Activated T-helper 17 cell treated with anti-CD3 and anti-CD28 coated beads, Interleukin-2, amount 50 U/mL, for 72 hours (primary cell): Measurements from ENCODE around the gene VDAC2. TPM values are rescaled to one million over a fixed set of nuclear protein-coding genes. Genes with fewer than 3 reads are reported as not detected.
A peak's percentile ranks its signal among the peaks of the same experiment; 100 is the strongest.
"Not testable (repeated sequence)": the region's sequence is repeated elsewhere in the genome, so short reads cannot be mapped to it uniquely, and the experiment has no call there.

Experiments
- ATAC-seq: fragments of 150-1000 bp; cut with Tn5 transposase; replicated peaks from 2 replicates; pipeline ENCODE4 v1.10.0; 2021; ENCODE audit warnings: mild to moderate bottlenecking, moderate library complexity
- H3K27ac Mint-ChIP-seq: one replicate; pipeline ENCODE4 v1.8.0; 2022; ENCODE audit warnings: mixed read lengths
- H3K27me3 Mint-ChIP-seq: one replicate; pipeline ENCODE4 v1.8.0; 2022; ENCODE audit warnings: mixed read lengths
- H3K36me3 Mint-ChIP-seq: one replicate; pipeline ENCODE4 v1.8.0; 2022; ENCODE audit warnings: low read depth, mild to moderate bottlenecking, mixed read lengths
- H3K4me1 Mint-ChIP-seq: one replicate; pipeline ENCODE4 v1.8.0; 2022; ENCODE audit warnings: mixed read lengths
- H3K4me3 Mint-ChIP-seq: one replicate; pipeline ENCODE4 v1.8.0; 2022; ENCODE audit warnings: mild to moderate bottlenecking, mixed read lengths
- H3K9me3 Mint-ChIP-seq: one replicate; pipeline ENCODE4 v1.8.0; 2022; ENCODE audit warnings: mixed read lengths
- total RNA-seq, 2 donors: library from RNA; stranded (reverse); gene quantifications; one replicate each; pipeline ENCODE4 v1.2.3, GENCODE V29; 2022

The VDAC2 gene
- total RNA-seq = 100 to 1,000 TPM; 211 to 254 TPM

- H3K27me3 Mint-ChIP-seq = no peaks in the 10 kb centered on the region
- H3K27ac Mint-ChIP-seq = peak within 1 kb of the TSS; percentile 99
- H3K4me3 Mint-ChIP-seq = peak within 1 kb of the TSS; percentile 97
- peak; percentile 92 for ATAC-seq
- H3K36me3 Mint-ChIP-seq = peaks cover 52% of the 10 kb centered on the region
- peaks cover 25% of the 10 kb centered on the region for H3K4me1 Mint-ChIP-seq
- no peaks in the 10 kb centered on the region for H3K9me3 Mint-ChIP-seq
These were observed at the start of gene VDAC2 for GRCh38 chr10:75210282-75211006. Gene VDAC2, plus strand, starts transcription at chr10:75210796. Its CDS starts 363 bp downstream, at chr10:75211159.

GRCh38 chr10:75165684-75166622 is 44.6 kb upstream of the VDAC2 start:
- Mint-ChIP-seq H3K9me3 (no peaks in the 10 kb centered on the region), H3K36me3 (peaks cover 74% of the 10 kb centered on the region), H3K27ac (peak overlapping the region; percentile 49), H3K4me3 (peak overlapping the region; percentile 57), H3K27me3 (no peaks in the 10 kb centered on the region), H3K4me1 (peaks cover 10% of the 10 kb centered on the region)
- peak; percentile 95 for ATAC-seq

GRCh38 chr10:75166623-75166972 is 44.0 kb upstream of the VDAC2 start:
- H3K27ac Mint-ChIP-seq = peak overlapping the region; percentile 49
- no peaks in the 10 kb centered on the region for H3K27me3 Mint-ChIP-seq
- H3K4me1 Mint-ChIP-seq = peaks cover 10% of the 10 kb centered on the region
- H3K9me3 Mint-ChIP-seq = no peaks in the 10 kb centered on the region
- H3K4me3 Mint-ChIP-seq = peak overlapping the region; percentile 57
- no peak for ATAC-seq
- H3K36me3 Mint-ChIP-seq = peaks cover 73% of the 10 kb centered on the region

GRCh38 chr10:75168275-75168674 is 42.3 kb upstream of the VDAC2 start:
- H3K36me3 Mint-ChIP-seq = peaks cover 87% of the 10 kb centered on the region
- no peak overlapping the region for H3K27ac Mint-ChIP-seq
- H3K4me3 Mint-ChIP-seq = no peak overlapping the region
- no peaks in the 10 kb centered on the region for H3K9me3 Mint-ChIP-seq
- ATAC-seq = no peak
- no peaks in the 10 kb centered on the region for H3K27me3 Mint-ChIP-seq
- H3K4me1 Mint-ChIP-seq = peaks cover 10% of the 10 kb centered on the region

GRCh38 chr10:75170215-75170614 is 40.4 kb upstream of the VDAC2 start:
- Mint-ChIP-seq H3K4me1 (peaks cover 15% of the 10 kb centered on the region), H3K27ac (no peak overlapping the region), H3K27me3 (no peaks in the 10 kb centered on the region), H3K4me3 (no peak overlapping the region), H3K9me3 (no peaks in the 10 kb centered on the region), H3K36me3 (peaks cover 78% of the 10 kb centered on the region)
- no peak for ATAC-seq

- Mint-ChIP-seq H3K27me3 (no peaks in the 10 kb centered on the region), H3K36me3 (peaks cover 82% of the 10 kb centered on the region), H3K9me3 (no peaks in the 10 kb centered on the region), H3K4me3 (no peak overlapping the region), H3K4me1 (peaks cover 10% of the 10 kb centered on the region), H3K27ac (no peak overlapping the region)
- no peak for ATAC-seq
These were observed 35.5 kb upstream of the VDAC2 start for GRCh38 chr10:75175046-75175445.

GRCh38 chr10:75176046-75176445 is 34.5 kb upstream of the VDAC2 start:
- ATAC-seq = no peak
- H3K27me3 Mint-ChIP-seq = no peaks in the 10 kb centered on the region
- no peak overlapping the region for H3K4me3 Mint-ChIP-seq
- H3K36me3 Mint-ChIP-seq = peaks cover 76% of the 10 kb centered on the region
- H3K4me1 Mint-ChIP-seq = peaks cover 10% of the 10 kb centered on the region
- H3K27ac Mint-ChIP-seq = no peak overlapping the region
- H3K9me3 Mint-ChIP-seq = no peaks in the 10 kb centered on the region

GRCh38 chr10:75176736-75177135 is 33.9 kb upstream of the VDAC2 start:
- ATAC-seq = no peak
- Mint-ChIP-seq H3K4me3 (no peak overlapping the region), H3K4me1 (peaks cover 17% of the 10 kb centered on the region), H3K36me3 (peaks cover 77% of the 10 kb centered on the region), H3K27ac (no peak overlapping the region), H3K27me3 (no peaks in the 10 kb centered on the region), H3K9me3 (no peaks in the 10 kb centered on the region)

- peak overlapping the region; percentile 31 for H3K4me3 Mint-ChIP-seq
- peak overlapping the region; percentile 89 for H3K27ac Mint-ChIP-seq
- no peaks in the 10 kb centered on the region for H3K9me3 Mint-ChIP-seq
- H3K27me3 Mint-ChIP-seq = no peaks in the 10 kb centered on the region
- H3K4me1 Mint-ChIP-seq = peaks cover 22% of the 10 kb centered on the region
- peaks cover 62% of the 10 kb centered on the region for H3K36me3 Mint-ChIP-seq
- no peak for ATAC-seq
These were observed 30.9 kb upstream of the VDAC2 start for GRCh38 chr10:75179657-75180177.

GRCh38 chr10:75180592-75180991 is 30.0 kb upstream of the VDAC2 start:
- ATAC-seq = peak; percentile 56
- H3K36me3 Mint-ChIP-seq = peaks cover 56% of the 10 kb centered on the region
- peak overlapping the region; percentile 89 for H3K27ac Mint-ChIP-seq
- no peaks in the 10 kb centered on the region for H3K27me3 Mint-ChIP-seq
- H3K4me1 Mint-ChIP-seq = peaks cover 16% of the 10 kb centered on the region
- no peaks in the 10 kb centered on the region for H3K9me3 Mint-ChIP-seq
- peak overlapping the region; percentile 31 for H3K4me3 Mint-ChIP-seq

- Mint-ChIP-seq H3K27ac (peak overlapping the region; percentile 60), H3K4me3 (no peak overlapping the region)
- peak; percentile 87 for ATAC-seq
These were observed 29.5 kb upstream of the VDAC2 start for GRCh38 chr10:75181073-75181472.

GRCh38 chr10:75186310-75186709 is 24.3 kb upstream of the VDAC2 start:
- peak overlapping the region; percentile 67 for H3K27ac Mint-ChIP-seq
- H3K4me1 Mint-ChIP-seq = peaks cover 8% of the 10 kb centered on the region
- ATAC-seq = no peak
- peaks cover 10% of the 10 kb centered on the region for H3K36me3 Mint-ChIP-seq
- H3K4me3 Mint-ChIP-seq = no peak overlapping the region
- H3K9me3 Mint-ChIP-seq = no peaks in the 10 kb centered on the region
- H3K27me3 Mint-ChIP-seq = no peaks in the 10 kb centered on the region

More at GRCh38 chr10:75181073-75181472, 29.5 kb upstream of the VDAC2 start:
- H3K27me3 Mint-ChIP-seq = no peaks in the 10 kb centered on the region
- H3K4me1 Mint-ChIP-seq = peaks cover 16% of the 10 kb centered on the region
- H3K9me3 Mint-ChIP-seq = no peaks in the 10 kb centered on the region
- peaks cover 51% of the 10 kb centered on the region for H3K36me3 Mint-ChIP-seq

- no peaks in the 10 kb centered on the region for H3K9me3 Mint-ChIP-seq
- H3K4me3 Mint-ChIP-seq = no peak overlapping the region
- H3K4me1 Mint-ChIP-seq = peaks cover 5% of the 10 kb centered on the region
- no peak overlapping the region for H3K27ac Mint-ChIP-seq
- H3K36me3 Mint-ChIP-seq = no peaks in the 10 kb centered on the region
- H3K27me3 Mint-ChIP-seq = no peaks in the 10 kb centered on the region
- peak; percentile 83 for ATAC-seq
These were observed 22.6 kb upstream of the VDAC2 start for GRCh38 chr10:75187961-75188426.

- not testable (repeated sequence) for H3K36me3 Mint-ChIP-seq, H3K4me1 Mint-ChIP-seq, ATAC-seq, H3K27me3 Mint-ChIP-seq, H3K27ac Mint-ChIP-seq, H3K9me3 Mint-ChIP-seq, H3K4me3 Mint-ChIP-seq
These were observed 22.1 kb upstream of the VDAC2 start for GRCh38 chr10:75188522-75188921.
